IMR-90 (cell line): ENCODE measurements around the gene SDHAF1.
"Not testable (repeated sequence)": the region's sequence is repeated elsewhere in the genome, so short reads cannot be mapped to it uniquely, and the experiment has no call there.

Experiments used
- BHLHE40 ChIP-seq: fragments of 150-350 bp; IDR thresholded peaks from 2 replicates; pipeline ENCODE4 v1.6.1; 2016; ENCODE audit warnings: mild to moderate bottlenecking, low read depth, low read length
- CEBPB ChIP-seq: IDR thresholded peaks from 2 replicates; pipeline ENCODE4 v1.6.1; 2012; ENCODE audit warnings: low read depth, low read length, improper control_type of control experiment
- CHD1 ChIP-seq: IDR thresholded peaks from 2 replicates; pipeline ENCODE4 v1.6.1; 2012; ENCODE audit warnings: low read depth, low read length, improper control_type of control experiment
- POLR2A ChIP-seq: IDR thresholded peaks from 2 replicates; pipeline ENCODE4 v1.6.1; 2012; ENCODE audit warnings: mild to moderate bottlenecking, low read depth, low read length
- SMC3 ChIP-seq: fragments of 150-350 bp; IDR thresholded peaks from 2 replicates; pipeline ENCODE4 v1.6.1; 2016; ENCODE audit warnings: low read depth, mild to moderate bottlenecking, antibody characterized with exemption, low read length, moderate library complexity
- TF ChIP-seq, protein P1 (sequence below): conservative IDR thresholded peaks from 2 replicates; pipeline ENCODE4 v1.5.1; 2012; ENCODE audit warnings: mild to moderate bottlenecking, low read depth, low read length, improper control_type of control experiment

GRCh38 chr19:35980997-35981396, 14.0 kb upstream of the SDHAF1 start:
- TF ChIP-seq, protein P1, sequence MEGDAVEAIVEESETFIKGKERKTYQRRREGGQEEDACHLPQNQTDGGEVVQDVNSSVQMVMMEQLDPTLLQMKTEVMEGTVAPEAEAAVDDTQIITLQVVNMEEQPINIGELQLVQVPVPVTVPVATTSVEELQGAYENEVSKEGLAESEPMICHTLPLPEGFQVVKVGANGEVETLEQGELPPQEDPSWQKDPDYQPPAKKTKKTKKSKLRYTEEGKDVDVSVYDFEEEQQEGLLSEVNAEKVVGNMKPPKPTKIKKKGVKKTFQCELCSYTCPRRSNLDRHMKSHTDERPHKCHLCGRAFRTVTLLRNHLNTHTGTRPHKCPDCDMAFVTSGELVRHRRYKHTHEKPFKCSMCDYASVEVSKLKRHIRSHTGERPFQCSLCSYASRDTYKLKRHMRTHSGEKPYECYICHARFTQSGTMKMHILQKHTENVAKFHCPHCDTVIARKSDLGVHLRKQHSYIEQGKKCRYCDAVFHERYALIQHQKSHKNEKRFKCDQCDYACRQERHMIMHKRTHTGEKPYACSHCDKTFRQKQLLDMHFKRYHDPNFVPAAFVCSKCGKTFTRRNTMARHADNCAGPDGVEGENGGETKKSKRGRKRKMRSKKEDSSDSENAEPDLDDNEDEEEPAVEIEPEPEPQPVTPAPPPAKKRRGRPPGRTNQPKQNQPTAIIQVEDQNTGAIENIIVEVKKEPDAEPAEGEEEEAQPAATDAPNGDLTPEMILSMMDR, result not testable (repeated sequence)
- TF ChIP-seq SMC3, POLR2A, BHLHE40, CEBPB, CHD1: not testable (repeated sequence)
